Liver (tissue), 9 donors: Measurements from ENCODE around the gene RFNG. TPM values are rescaled to one million over a fixed set of nuclear protein-coding genes. Genes with fewer than 3 reads are reported as not detected.

Source experiments
- DNase-seq: peaks from one replicate; pipeline ENCODE4 v3.0.0-alpha.2; 2017; ENCODE audit warnings: low spot score
- H3K27ac ChIP-seq, 2 donors: one replicate each; pipeline ENCODE4 v1.7.0; 2013; ENCODE audit warnings: inconsistent platforms in 2 of 2, low read length in 2 of 2, control low read depth in 1 of 2, low read depth in 1 of 2, mild to moderate bottlenecking in 1 of 2
- H3K27me3 ChIP-seq, 4 donors: one replicate each; pipeline versions ENCODE4 v1.6.1 to v1.7.0; 2013; ENCODE audit warnings: low read length in 3 of 4, inconsistent platforms in 1 of 4, mild to moderate bottlenecking in 1 of 4, moderate library complexity in 1 of 4; ENCODE audit not compliant: control insufficient read depth in 4 of 4, insufficient read depth in 4 of 4
- H3K36me3 ChIP-seq, 4 donors: one replicate each; pipeline versions ENCODE4 v1.6.1 to v1.7.0; 2013; ENCODE audit warnings: low read length in 3 of 4, mild to moderate bottlenecking in 3 of 4, low read depth in 1 of 4, moderate library complexity in 1 of 4; ENCODE audit not compliant: control insufficient read depth in 4 of 4, insufficient read depth in 3 of 4
- H3K4me1 ChIP-seq, 4 donors: one replicate each; pipeline versions ENCODE4 v1.6.1 to v1.7.0; 2013; ENCODE audit warnings: low read length in 3 of 4, mild to moderate bottlenecking in 3 of 4, moderate library complexity in 1 of 4; ENCODE audit not compliant: control insufficient read depth in 4 of 4, insufficient read depth in 4 of 4
- H3K4me3 ChIP-seq, 3 donors: one replicate each; pipeline versions ENCODE4 v1.6.1 to v1.7.0; 2013; ENCODE audit warnings: low read length in 3 of 3, control low read depth in 1 of 3, low read depth in 1 of 3, mild to moderate bottlenecking in 1 of 3
- H3K9ac ChIP-seq, 2 donors: one replicate each; pipeline ENCODE4 v1.7.0; 2013; ENCODE audit warnings: low read length in 2 of 2, mild to moderate bottlenecking in 2 of 2, moderate library complexity in 2 of 2, control low read depth in 1 of 2, low read depth in 1 of 2
- H3K9me3 ChIP-seq, 4 donors: one replicate each; pipeline versions ENCODE4 v1.6.1 to v1.7.0; 2013; ENCODE audit warnings: low read length in 3 of 4; ENCODE audit not compliant: control insufficient read depth in 4 of 4
- EGR1 ChIP-seq, 2 donors: IDR thresholded peaks; 2 replicates each; pipeline ENCODE4 v1.6.1; 2016 to 2018; ENCODE audit warnings: antibody characterized with exemption in 2 of 2, low read depth in 2 of 2
- FOXA1 ChIP-seq: IDR thresholded peaks from 2 replicates; pipeline ENCODE4 v1.6.1; 2016; ENCODE audit warnings: antibody characterized with exemption
- FOXA2 ChIP-seq: IDR thresholded peaks from 2 replicates; pipeline ENCODE4 v1.6.1; 2016; ENCODE audit warnings: antibody characterized with exemption
- GABPA ChIP-seq, 2 donors: IDR thresholded peaks in 1 of 2; conservative IDR thresholded peaks in 1 of 2; 2 replicates each; pipeline ENCODE4 v1.6.1; 2016; ENCODE audit warnings: antibody characterized with exemption in 2 of 2, mild to moderate bottlenecking in 1 of 2, moderate library complexity in 1 of 2
- HNF4A ChIP-seq, 2 donors: conservative IDR thresholded peaks; 2 replicates each; pipeline ENCODE4 v1.6.1; 2016; ENCODE audit warnings: antibody characterized with exemption in 2 of 2, mild to moderate bottlenecking in 2 of 2
- HNF4G ChIP-seq: IDR thresholded peaks from 2 replicates; pipeline ENCODE4 v1.6.1; 2016; ENCODE audit warnings: antibody characterized with exemption
- JUND ChIP-seq, 2 donors: IDR thresholded peaks; 2 replicates each; pipeline ENCODE4 v1.6.1; 2016; ENCODE audit warnings: antibody characterized with exemption in 2 of 2
- NR2F2 ChIP-seq: IDR thresholded peaks from 2 replicates; pipeline ENCODE4 v1.6.1; 2016; ENCODE audit warnings: antibody characterized with exemption
- RAD21 ChIP-seq, 2 donors: IDR thresholded peaks; 2 replicates each; pipeline ENCODE4 v1.6.1; 2016; ENCODE audit warnings: antibody characterized with exemption in 2 of 2, mild to moderate bottlenecking in 2 of 2
- RXRA ChIP-seq, 2 donors: IDR thresholded peaks; 2 replicates each; pipeline ENCODE4 v1.6.1; 2017 to 2018; ENCODE audit warnings: antibody characterized with exemption in 2 of 2, mild to moderate bottlenecking in 1 of 2
- SP1 ChIP-seq: IDR thresholded peaks from 2 replicates; pipeline ENCODE4 v1.6.1; 2018; ENCODE audit warnings: antibody characterized with exemption, mild to moderate bottlenecking
- TAF1 ChIP-seq: conservative IDR thresholded peaks from 2 replicates; pipeline ENCODE4 v1.6.1; 2016; ENCODE audit warnings: antibody characterized with exemption, mild to moderate bottlenecking
- YY1 ChIP-seq: IDR thresholded peaks from 2 replicates; pipeline ENCODE4 v1.6.1; 2016; ENCODE audit warnings: antibody characterized with exemption, mild to moderate bottlenecking
- WGBS: extraction: QIAGEN DNeasy Blood & Tissue Kit; methylation state at CpG from one replicate; pipeline ENCODE4 v1.1.7; 2013; 5-methylcytosine and 5-hydroxymethylcytosine counted together
- polyA plus RNA-seq, 2 donors: library from polyadenylated mRNA; stranded (reverse) in 1 of 2; unstranded in 1 of 2; fragments of 200-250 nt in 1 of 2; fragments of >200 nt in 1 of 2; fragmentation: Nextera tagmentation in 1 of 2; extraction: Ambion mirVana in 1 of 2; gene quantifications; one replicate each; pipeline versions ENCODE4 v1.2.1 to v1.2.3, GENCODE V29; 2013 to 2015
- total RNA-seq, 2 donors: library from RNA; depleted of rRNA; stranded (reverse); fragments of >200 nt; gene quantifications; one replicate each; pipeline ENCODE4 v1.2.3, GENCODE V29; 2014
- TF ChIP-seq, protein P1 (sequence below): IDR thresholded peaks from 2 replicates; pipeline ENCODE4 v1.6.1; 2016; ENCODE audit warnings: antibody characterized with exemption
- TF ChIP-seq, protein P2 (sequence below): IDR thresholded peaks from 2 replicates; pipeline ENCODE4 v1.6.1; 2016; ENCODE audit warnings: antibody characterized with exemption
- TF ChIP-seq, protein P3 (sequence below): fragments of 150-350 bp; IDR thresholded peaks from 2 replicates; pipeline ENCODE4 v1.5.1; 2017; ENCODE audit warnings: improper control_type of control experiment, low read depth, low read length; ENCODE audit not compliant: missing input control
- TF ChIP-seq, protein P4 (sequence below): IDR thresholded peaks from 2 replicates; pipeline ENCODE4 v1.6.1; 2016; ENCODE audit warnings: antibody characterized with exemption, mild to moderate bottlenecking
- donor health status: healthy.
- donor health status: healthy.
- donor health status: healthy.
- donor health status: healthy.
- donor health status: healthy.

RFNG gene
- total and polyA plus RNA-seq, 4 donors, result 15.0 to 36.0 (median 23.4) TPM

DNA sequence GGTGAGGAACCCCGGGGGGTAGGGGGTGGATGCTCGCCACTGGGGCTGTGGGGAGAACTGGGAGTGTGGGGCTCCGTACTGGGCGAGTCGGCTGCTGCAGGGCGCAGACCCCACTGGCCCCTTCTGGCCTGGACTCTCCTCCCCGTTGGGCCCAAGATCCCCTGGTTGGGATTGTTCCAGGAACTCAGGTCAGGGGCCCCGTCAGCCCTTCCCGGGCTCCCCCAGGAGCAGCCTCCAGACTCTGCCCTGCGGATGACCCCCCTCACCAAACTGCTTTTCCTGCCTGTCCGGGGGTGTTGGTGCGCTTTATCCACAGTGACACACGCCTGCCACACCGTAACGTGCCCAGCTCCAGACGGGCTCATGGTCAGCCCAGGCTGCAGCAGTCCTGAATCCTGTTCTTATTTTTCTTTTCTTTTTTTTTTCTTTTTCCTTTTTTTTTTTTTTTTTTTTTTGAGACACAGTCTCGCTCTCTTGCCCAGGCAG is 50.0 kb downstream of the RFNG start:
- TF ChIP-seq, protein P1, sequence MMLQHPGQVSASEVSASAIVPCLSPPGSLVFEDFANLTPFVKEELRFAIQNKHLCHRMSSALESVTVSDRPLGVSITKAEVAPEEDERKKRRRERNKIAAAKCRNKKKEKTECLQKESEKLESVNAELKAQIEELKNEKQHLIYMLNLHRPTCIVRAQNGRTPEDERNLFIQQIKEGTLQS, result no peak
- TF ChIP-seq, protein P2, sequence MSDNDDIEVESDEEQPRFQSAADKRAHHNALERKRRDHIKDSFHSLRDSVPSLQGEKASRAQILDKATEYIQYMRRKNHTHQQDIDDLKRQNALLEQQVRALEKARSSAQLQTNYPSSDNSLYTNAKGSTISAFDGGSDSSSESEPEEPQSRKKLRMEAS, result no peak
- TF ChIP-seq NR2F2 (no peak), FOXA2 (no peak), RXRA (IDR thresholded peaks at IDR 0.05) (no peak), TAF1 (no peak), HNF4G (no peak), EGR1 (IDR thresholded peaks at IDR 0.05; ENCODE audit: low read depth in 2 of 2) (no peak), YY1 (no peak)
- TF ChIP-seq, protein P3, sequence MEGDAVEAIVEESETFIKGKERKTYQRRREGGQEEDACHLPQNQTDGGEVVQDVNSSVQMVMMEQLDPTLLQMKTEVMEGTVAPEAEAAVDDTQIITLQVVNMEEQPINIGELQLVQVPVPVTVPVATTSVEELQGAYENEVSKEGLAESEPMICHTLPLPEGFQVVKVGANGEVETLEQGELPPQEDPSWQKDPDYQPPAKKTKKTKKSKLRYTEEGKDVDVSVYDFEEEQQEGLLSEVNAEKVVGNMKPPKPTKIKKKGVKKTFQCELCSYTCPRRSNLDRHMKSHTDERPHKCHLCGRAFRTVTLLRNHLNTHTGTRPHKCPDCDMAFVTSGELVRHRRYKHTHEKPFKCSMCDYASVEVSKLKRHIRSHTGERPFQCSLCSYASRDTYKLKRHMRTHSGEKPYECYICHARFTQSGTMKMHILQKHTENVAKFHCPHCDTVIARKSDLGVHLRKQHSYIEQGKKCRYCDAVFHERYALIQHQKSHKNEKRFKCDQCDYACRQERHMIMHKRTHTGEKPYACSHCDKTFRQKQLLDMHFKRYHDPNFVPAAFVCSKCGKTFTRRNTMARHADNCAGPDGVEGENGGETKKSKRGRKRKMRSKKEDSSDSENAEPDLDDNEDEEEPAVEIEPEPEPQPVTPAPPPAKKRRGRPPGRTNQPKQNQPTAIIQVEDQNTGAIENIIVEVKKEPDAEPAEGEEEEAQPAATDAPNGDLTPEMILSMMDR, result no peak
- Histone ChIP-seq H3K9me3 (no peaks in the 10 kb centered on the region), H3K4me1 (peaks cover 6 to 20% (median 11%) of the 10 kb centered on the region in 4 donors), H3K4me3 (no peak overlapping the region), H3K36me3 (peaks cover 0 to 3% (median under 1%) of the 10 kb centered on the region in 4 donors), H3K27ac (peak overlapping the region in 1 of 2 donors; percentile 11), H3K9ac (no peak overlapping the region), H3K27me3 (no peaks in the 10 kb centered on the region)
- no peak for DNase-seq
- 88% methylated on average over 17 of the region's 17 CpGs for WGBS

DNA sequence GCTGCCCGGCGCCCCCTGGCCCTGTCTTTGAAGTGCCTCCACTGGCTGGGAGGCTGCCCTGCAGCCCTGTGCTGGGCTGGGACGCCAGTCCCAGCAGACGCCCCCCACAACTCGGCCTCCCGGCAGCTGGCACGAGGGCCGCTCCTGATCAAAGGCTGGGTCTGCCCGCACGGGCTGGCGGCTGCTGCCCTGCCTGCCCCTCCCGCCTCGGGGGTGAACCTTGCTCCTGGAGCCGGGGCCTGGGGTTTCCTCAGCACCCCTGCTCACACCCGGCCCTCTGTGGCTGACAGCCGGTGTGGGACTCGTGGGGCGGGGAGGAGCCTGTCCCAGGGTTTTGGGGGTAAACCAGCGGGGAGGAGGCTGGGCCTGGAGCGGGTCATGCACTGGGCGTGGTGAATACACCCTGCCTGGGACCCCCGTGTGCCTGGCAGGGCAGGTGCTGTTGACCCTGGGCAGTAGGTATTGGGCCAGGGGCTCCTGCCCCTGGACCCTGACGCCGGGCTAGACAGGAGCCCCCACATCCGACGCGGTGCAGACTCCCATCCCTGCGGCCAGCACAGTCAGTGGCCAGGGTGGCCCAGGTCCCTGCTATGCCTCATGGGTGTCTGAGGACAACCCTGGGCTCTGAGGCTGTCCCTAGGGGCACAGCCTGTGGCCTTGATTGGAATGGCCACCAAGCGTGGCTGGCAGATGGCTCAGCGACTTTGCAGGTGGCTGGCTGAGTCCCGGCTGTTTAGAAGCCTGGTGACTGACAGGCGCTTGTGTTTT is 50.6 kb downstream of the RFNG start:
- DNase-seq, result no peak
- Histone ChIP-seq H3K4me3 (no peak overlapping the region), H3K9me3 (no peaks in the 10 kb centered on the region), H3K27me3 (no peaks in the 10 kb centered on the region), H3K27ac (peak overlapping the region in 1 of 2 donors; percentile 52), H3K4me1 (peaks cover 6 to 20% (median 11%) of the 10 kb centered on the region in 4 donors), H3K9ac (no peak overlapping the region), H3K36me3 (peaks cover 0 to 3% (median under 1%) of the 10 kb centered on the region in 4 donors)
- TF ChIP-seq HNF4A (conservative IDR thresholded peaks at IDR 0.05), result peak in 1 of 2 donors; percentile 56
- no peak for TF ChIP-seq RXRA (IDR thresholded peaks at IDR 0.05)
- TF ChIP-seq, protein P2, result no peak
- peak; percentile 49 for TF ChIP-seq SP1
- TF ChIP-seq, protein P3, result no peak
- TF ChIP-seq FOXA1, result no peak
- TF ChIP-seq, protein P4, sequence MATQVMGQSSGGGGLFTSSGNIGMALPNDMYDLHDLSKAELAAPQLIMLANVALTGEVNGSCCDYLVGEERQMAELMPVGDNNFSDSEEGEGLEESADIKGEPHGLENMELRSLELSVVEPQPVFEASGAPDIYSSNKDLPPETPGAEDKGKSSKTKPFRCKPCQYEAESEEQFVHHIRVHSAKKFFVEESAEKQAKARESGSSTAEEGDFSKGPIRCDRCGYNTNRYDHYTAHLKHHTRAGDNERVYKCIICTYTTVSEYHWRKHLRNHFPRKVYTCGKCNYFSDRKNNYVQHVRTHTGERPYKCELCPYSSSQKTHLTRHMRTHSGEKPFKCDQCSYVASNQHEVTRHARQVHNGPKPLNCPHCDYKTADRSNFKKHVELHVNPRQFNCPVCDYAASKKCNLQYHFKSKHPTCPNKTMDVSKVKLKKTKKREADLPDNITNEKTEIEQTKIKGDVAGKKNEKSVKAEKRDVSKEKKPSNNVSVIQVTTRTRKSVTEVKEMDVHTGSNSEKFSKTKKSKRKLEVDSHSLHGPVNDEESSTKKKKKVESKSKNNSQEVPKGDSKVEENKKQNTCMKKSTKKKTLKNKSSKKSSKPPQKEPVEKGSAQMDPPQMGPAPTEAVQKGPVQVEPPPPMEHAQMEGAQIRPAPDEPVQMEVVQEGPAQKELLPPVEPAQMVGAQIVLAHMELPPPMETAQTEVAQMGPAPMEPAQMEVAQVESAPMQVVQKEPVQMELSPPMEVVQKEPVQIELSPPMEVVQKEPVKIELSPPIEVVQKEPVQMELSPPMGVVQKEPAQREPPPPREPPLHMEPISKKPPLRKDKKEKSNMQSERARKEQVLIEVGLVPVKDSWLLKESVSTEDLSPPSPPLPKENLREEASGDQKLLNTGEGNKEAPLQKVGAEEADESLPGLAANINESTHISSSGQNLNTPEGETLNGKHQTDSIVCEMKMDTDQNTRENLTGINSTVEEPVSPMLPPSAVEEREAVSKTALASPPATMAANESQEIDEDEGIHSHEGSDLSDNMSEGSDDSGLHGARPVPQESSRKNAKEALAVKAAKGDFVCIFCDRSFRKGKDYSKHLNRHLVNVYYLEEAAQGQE, result no peak
- TF ChIP-seq RAD21 (IDR thresholded peaks at IDR 0.05), result no peak
- no peak for TF ChIP-seq YY1
- no peak for TF ChIP-seq EGR1 (IDR thresholded peaks at IDR 0.05; ENCODE audit: low read depth in 2 of 2)
- no peak for TF ChIP-seq NR2F2
- TF ChIP-seq JUND (IDR thresholded peaks at IDR 0.05), result no peak
- TF ChIP-seq GABPA (IDR thresholded peaks at IDR 0.05 in 1 of 2, conservative IDR thresholded peaks at IDR 0.05 in 1 of 2), result no peak
- 58% methylated on average over 32 of the region's 32 CpGs for WGBS
